ENCODE results near the gene TEKT1. TPM values are rescaled to one million over a fixed set of nuclear protein-coding genes. Genes with fewer than 3 reads are reported as not detected.

Gene TEKT1
- total RNA-seq, 1 donor from 2014 or later, result not detected

DNA sequence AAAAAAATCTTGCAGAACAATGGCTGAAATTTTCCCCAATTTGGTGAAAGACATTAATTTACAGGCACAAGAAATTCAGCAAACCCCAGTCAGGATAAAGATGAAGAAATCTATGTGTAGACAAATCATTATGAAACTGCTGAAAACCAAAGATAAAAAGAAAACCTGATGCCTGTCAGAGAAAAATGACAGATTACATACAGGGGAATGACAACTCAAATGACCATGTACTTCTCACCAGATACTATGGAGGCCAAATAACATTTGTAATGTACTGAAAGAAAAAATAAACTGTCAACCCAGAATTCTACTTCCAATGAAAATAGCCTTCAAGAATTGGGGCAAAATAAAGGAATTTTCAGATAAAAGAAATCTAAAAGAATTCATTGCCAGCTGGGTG is 82.9 kb downstream of the TEKT1 start:
- TF ChIP-seq, protein P1, sequence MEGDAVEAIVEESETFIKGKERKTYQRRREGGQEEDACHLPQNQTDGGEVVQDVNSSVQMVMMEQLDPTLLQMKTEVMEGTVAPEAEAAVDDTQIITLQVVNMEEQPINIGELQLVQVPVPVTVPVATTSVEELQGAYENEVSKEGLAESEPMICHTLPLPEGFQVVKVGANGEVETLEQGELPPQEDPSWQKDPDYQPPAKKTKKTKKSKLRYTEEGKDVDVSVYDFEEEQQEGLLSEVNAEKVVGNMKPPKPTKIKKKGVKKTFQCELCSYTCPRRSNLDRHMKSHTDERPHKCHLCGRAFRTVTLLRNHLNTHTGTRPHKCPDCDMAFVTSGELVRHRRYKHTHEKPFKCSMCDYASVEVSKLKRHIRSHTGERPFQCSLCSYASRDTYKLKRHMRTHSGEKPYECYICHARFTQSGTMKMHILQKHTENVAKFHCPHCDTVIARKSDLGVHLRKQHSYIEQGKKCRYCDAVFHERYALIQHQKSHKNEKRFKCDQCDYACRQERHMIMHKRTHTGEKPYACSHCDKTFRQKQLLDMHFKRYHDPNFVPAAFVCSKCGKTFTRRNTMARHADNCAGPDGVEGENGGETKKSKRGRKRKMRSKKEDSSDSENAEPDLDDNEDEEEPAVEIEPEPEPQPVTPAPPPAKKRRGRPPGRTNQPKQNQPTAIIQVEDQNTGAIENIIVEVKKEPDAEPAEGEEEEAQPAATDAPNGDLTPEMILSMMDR (IDR thresholded peaks at IDR 0.05; ENCODE audit: borderline replicate concordance), result no peak
- DNase-seq, result no peak
- H3K27me3 ChIP-seq (ENCODE audit: low read depth), result peaks cover under 1% of the 10 kb centered on the region
- H3K27ac ChIP-seq (replicated peaks), result no peak overlapping the region
- H3K9me3 ChIP-seq (replicated peaks), result no peaks in the 10 kb centered on the region
- intact Hi-C loops (cut with micrococcal nuclease), result no loop called here
- H3K4me1 ChIP-seq, result peaks cover 23% of the 10 kb centered on the region
- H3K36me3 ChIP-seq, result no peaks in the 10 kb centered on the region
- no peak overlapping the region for H3K4me3 ChIP-seq

Other genes starting within 250 kb of the TEKT1 start
- gene KIAA0753, start 191.0 kb downstream of the TEKT1 start, total RNA-seq, result 7.0 TPM
- 53.2 TPM for gene TXNDC17, start 190.7 kb downstream of the TEKT1 start, total RNA-seq
- 14.1 TPM for gene MED31, start 180.1 kb downstream of the TEKT1 start, total RNA-seq
- 0.69 TPM for gene C17orf100, start 180.0 kb downstream of the TEKT1 start, total RNA-seq
- not detected for gene SLC13A5, start 118.4 kb downstream of the TEKT1 start, total RNA-seq
- gene XAF1, start 75.7 kb downstream of the TEKT1 start, total RNA-seq, result 18.6 TPM
- not detected for gene FBXO39, start 55.5 kb downstream of the TEKT1 start, total RNA-seq
- gene ALOX12, start 164.3 kb upstream of the TEKT1 start, total RNA-seq, result not detected
- 174 TPM for gene RNASEK, start 180.9 kb upstream of the TEKT1 start, total RNA-seq
- gene BCL6B, start 191.3 kb upstream of the TEKT1 start, total RNA-seq, result 13.7 TPM
- gene SLC16A13, start 204.3 kb upstream of the TEKT1 start, total RNA-seq, result 1.4 TPM
- 0.38 TPM for gene SLC16A11, start 212.4 kb upstream of the TEKT1 start, total RNA-seq
- gene CLEC10A, start 248.5 kb upstream of the TEKT1 start, total RNA-seq, result 2.9 TPM

Measured in left ventricle myocardium inferior (tissue), 1 donor.